Measurements from ENCODE around the gene PRSS8. TPM values are rescaled to one million over a fixed set of nuclear protein-coding genes. Genes with fewer than 3 reads are reported as not detected.

PRSS8 gene
- total RNA-seq, 1 experiment from 2014 or later: 42.6 TPM

DNA sequence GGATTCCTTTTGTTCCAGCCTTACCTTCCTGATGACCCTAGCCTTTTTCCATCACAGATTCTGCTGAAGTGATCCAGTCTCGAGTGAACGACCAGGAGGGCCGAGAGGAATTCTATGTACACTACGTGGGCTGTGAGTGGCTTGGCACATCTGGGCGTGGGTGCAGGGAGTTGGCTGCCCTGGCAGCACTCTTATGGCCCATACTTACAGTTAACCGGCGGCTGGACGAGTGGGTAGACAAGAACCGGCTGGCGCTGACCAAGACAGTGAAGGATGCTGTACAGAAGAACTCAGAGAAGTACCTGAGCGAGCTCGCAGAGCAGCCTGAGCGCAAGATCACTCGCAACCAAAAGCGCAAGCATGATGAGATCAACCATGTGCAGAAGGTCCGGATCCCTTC lies 15.4 kb downstream of the PRSS8 start:
- ChIA-PET RAD21 (ENCODE audit: low non-redundant PET in 1 of 2, low total read pairs in 2 of 2, uncharacterized antibody in 2 of 2, unreplicated experiment in 2 of 2) (no interaction called here), POLR2A (interaction anchor here (0.9 kb wide), 1 partner anchor 22 kb away, joined by 4 read pairs; no protein-coding TSS in a partner anchor), CTCF (no interaction called here)
- Histone ChIP-seq H3K4me2 (ENCODE audit: low read length) (no peak overlapping the region), H3K27ac (ENCODE audit: low read depth, low read length) (no peak overlapping the region), H3K9ac (ENCODE audit: low read length) (no peak overlapping the region), H3K79me2 (ENCODE audit: insufficient read depth, low read length) (peaks cover 39% of the 10 kb centered on the region), H3K27me3 (ENCODE audit: insufficient read depth, low read length) (no peaks in the 10 kb centered on the region), H3K4me3 (replicated peaks in 1 of 2; ENCODE audit: low read depth in 1 of 2, low read length in 2 of 2) (no peak overlapping the region), H3K9me3 (ENCODE audit: control insufficient read depth in 1 of 2, insufficient read depth in 1 of 2, low read depth in 1 of 2, low read length in 2 of 2) (no peaks in the 10 kb centered on the region), H2AFZ (ENCODE audit: low read depth, low read length, poor library complexity, severe bottlenecking) (no peak overlapping the region), H4K20me1 (ENCODE audit: insufficient read depth) (peaks cover 4% of the 10 kb centered on the region; the same call in 1 of the 2 replicates), H3K4me1 (ENCODE audit: control insufficient read depth in 1 of 2, insufficient read depth in 2 of 2, low read length in 2 of 2) (peaks cover 7 to 18% of the 10 kb centered on the region in 2 experiments; a peak in 3 of 4 replicates), H3K9me2 (ENCODE audit: insufficient read depth) (no peaks in the 10 kb centered on the region), H3K36me3 (ENCODE audit: control insufficient read depth in 1 of 2, insufficient read depth in 2 of 2, low read length in 2 of 2) (peaks cover 11 to 14% of the 10 kb centered on the region in 2 experiments; a peak in 3 of 4 replicates)
- TF ChIP-seq EZH2phosphoT487 (IDR thresholded peaks at IDR 0.05; ENCODE audit: borderline replicate concordance) (no peak), RAD21 (IDR thresholded peaks at IDR 0.05; ENCODE audit: low read depth) (no peak), TCF7L2 (IDR thresholded peaks at IDR 0.05; ENCODE audit: borderline replicate concordance, extremely low read depth, insufficient read depth, insufficient read length) (no peak), JUND (IDR thresholded peaks at IDR 0.05) (no peak), SIN3A (IDR thresholded peaks at IDR 0.05; ENCODE audit: low read depth) (no peak)
- TF ChIP-seq, protein P1, sequence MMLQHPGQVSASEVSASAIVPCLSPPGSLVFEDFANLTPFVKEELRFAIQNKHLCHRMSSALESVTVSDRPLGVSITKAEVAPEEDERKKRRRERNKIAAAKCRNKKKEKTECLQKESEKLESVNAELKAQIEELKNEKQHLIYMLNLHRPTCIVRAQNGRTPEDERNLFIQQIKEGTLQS (IDR thresholded peaks at IDR 0.05): no peak
- TF ChIP-seq, protein P2, sequence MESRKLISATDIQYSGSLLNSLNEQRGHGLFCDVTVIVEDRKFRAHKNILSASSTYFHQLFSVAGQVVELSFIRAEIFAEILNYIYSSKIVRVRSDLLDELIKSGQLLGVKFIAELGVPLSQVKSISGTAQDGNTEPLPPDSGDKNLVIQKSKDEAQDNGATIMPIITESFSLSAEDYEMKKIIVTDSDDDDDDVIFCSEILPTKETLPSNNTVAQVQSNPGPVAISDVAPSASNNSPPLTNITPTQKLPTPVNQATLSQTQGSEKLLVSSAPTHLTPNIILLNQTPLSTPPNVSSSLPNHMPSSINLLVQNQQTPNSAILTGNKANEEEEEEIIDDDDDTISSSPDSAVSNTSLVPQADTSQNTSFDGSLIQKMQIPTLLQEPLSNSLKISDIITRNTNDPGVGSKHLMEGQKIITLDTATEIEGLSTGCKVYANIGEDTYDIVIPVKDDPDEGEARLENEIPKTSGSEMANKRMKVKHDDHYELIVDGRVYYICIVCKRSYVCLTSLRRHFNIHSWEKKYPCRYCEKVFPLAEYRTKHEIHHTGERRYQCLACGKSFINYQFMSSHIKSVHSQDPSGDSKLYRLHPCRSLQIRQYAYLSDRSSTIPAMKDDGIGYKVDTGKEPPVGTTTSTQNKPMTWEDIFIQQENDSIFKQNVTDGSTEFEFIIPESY (IDR thresholded peaks at IDR 0.05; ENCODE audit: extremely low read depth, insufficient replicate concordance, low read length): no peak
- TF ChIP-seq, protein P3, sequence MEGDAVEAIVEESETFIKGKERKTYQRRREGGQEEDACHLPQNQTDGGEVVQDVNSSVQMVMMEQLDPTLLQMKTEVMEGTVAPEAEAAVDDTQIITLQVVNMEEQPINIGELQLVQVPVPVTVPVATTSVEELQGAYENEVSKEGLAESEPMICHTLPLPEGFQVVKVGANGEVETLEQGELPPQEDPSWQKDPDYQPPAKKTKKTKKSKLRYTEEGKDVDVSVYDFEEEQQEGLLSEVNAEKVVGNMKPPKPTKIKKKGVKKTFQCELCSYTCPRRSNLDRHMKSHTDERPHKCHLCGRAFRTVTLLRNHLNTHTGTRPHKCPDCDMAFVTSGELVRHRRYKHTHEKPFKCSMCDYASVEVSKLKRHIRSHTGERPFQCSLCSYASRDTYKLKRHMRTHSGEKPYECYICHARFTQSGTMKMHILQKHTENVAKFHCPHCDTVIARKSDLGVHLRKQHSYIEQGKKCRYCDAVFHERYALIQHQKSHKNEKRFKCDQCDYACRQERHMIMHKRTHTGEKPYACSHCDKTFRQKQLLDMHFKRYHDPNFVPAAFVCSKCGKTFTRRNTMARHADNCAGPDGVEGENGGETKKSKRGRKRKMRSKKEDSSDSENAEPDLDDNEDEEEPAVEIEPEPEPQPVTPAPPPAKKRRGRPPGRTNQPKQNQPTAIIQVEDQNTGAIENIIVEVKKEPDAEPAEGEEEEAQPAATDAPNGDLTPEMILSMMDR (IDR thresholded peaks at IDR 0.05 in 2 of 3, conservative IDR thresholded peaks at IDR 0.05 in 1 of 3; ENCODE audit: borderline replicate concordance in 1 of 3, insufficient read depth in 1 of 3, low read depth in 2 of 3, low read length in 2 of 3): no peak
- DNase-seq (ENCODE audit: low read depth, low spot score): no peak
- ATAC-seq: no peak
- no TSS peak for BruUV-seq (replicated peaks)
- intact Hi-C loops (cut with micrococcal nuclease): no loop called here

Measured in HCT116 (cell line).